ENCODE measurements around the gene PPFIBP1. TPM values are rescaled to one million over a fixed set of nuclear protein-coding genes. Genes with fewer than 3 reads are reported as not detected.

PPFIBP1 gene
- total RNA-seq, 4 donors from 2014 or later, result 135 to 199 (median 167) TPM

DNA sequence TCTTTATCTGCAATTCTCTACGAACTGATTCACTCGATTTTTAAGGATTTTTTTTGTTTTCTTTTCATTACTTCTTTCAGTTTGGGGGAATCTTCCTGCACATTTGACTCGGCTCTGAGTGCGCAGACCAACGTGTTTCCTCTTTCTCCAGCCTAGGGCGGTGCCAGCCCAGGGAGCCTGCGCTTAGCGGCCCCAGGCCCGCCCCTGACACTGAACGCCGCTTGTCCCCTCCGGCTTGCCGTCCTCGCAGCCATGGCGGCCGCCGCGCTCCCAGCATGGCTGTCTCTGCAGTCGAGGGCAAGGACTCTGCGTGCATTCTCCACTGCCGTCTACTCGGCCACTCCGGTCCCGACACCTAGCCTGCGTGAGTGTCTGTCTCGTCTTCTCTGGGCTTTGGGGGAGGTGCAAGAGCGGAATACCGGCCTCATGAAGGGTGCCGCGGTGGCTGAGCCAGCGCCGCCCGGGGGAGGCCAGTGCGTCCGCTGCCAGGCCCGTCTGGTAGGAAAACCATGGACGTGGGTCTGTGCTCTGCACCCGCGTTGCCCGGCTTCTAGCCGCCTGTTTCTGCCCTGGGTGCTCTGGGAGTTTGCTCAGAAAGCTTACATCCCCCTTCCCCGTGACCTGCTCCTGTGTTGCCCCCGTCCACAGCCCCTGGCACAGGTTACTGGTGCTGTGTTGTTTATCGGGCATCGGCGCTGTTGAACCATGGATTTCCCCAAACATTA is 186.7 kb downstream of the PPFIBP1 start, which contains the start of gene MRPS35:
Gene MRPS35 (plus strand): TSS at position 241 of the 725 bp plus-strand sequence. CDS start 12 bp downstream, at position 253.
- no peaks in the 10 kb centered on the region for H3K27me3 ChIP-seq
- DNase-seq, result peak; percentile 89 to 92
- peak in 1 of 2 donors; percentile 84 for TF ChIP-seq POLR2A (IDR thresholded peaks at IDR 0.05)
- TF ChIP-seq, protein P1, sequence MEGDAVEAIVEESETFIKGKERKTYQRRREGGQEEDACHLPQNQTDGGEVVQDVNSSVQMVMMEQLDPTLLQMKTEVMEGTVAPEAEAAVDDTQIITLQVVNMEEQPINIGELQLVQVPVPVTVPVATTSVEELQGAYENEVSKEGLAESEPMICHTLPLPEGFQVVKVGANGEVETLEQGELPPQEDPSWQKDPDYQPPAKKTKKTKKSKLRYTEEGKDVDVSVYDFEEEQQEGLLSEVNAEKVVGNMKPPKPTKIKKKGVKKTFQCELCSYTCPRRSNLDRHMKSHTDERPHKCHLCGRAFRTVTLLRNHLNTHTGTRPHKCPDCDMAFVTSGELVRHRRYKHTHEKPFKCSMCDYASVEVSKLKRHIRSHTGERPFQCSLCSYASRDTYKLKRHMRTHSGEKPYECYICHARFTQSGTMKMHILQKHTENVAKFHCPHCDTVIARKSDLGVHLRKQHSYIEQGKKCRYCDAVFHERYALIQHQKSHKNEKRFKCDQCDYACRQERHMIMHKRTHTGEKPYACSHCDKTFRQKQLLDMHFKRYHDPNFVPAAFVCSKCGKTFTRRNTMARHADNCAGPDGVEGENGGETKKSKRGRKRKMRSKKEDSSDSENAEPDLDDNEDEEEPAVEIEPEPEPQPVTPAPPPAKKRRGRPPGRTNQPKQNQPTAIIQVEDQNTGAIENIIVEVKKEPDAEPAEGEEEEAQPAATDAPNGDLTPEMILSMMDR (IDR thresholded peaks at IDR 0.05), result no peak
- intact Hi-C loops (cut with DNase I), result no loop called here
- WGBS, 2 donors, result 0% methylated on average over 19 to 33 of the region's 46 CpGs
- peak within 1 kb of the TSS; percentile 27 to 80 (median 69) for H3K27ac ChIP-seq
- H3K4me3 ChIP-seq (replicated peaks in 1 of 3), result peak within 1 kb of the TSS; percentile 81 to 98 (median 86)
- H3K9me3 ChIP-seq, result no peaks in the 10 kb centered on the region
- H3K36me3 ChIP-seq, result no peaks in the 10 kb centered on the region
- H3K4me1 ChIP-seq, result peaks cover 10 to 11% of the 10 kb centered on the region in 2 donors

GRCh38 chr12:27711317-27711682 is 187.3 kb downstream of the PPFIBP1 start:
- 0 to 2% methylated on average over 11 of the region's 11 CpGs for WGBS, 2 donors
- TF ChIP-seq, protein P1 (IDR thresholded peaks at IDR 0.05), result no peak
- TF ChIP-seq POLR2A (IDR thresholded peaks at IDR 0.05), result no peak
- DNase-seq, result no peak
- H3K9me3 ChIP-seq, result no peaks in the 10 kb centered on the region
- peaks cover 10 to 11% of the 10 kb centered on the region in 2 donors for H3K4me1 ChIP-seq
- peak overlapping the region; percentile 81 to 98 (median 86) for H3K4me3 ChIP-seq (replicated peaks in 1 of 3)
- peaks cover 0 to 4% of the 10 kb centered on the region in 2 donors for H3K36me3 ChIP-seq
- no peaks in the 10 kb centered on the region for H3K27me3 ChIP-seq
- intact Hi-C loops (cut with DNase I), result no loop called here
- H3K27ac ChIP-seq, result peak overlapping the region in 1 of 3 donors; percentile 80

GRCh38 chr12:27711967-27712366 is 188.0 kb downstream of the PPFIBP1 start:
- TF ChIP-seq, protein P1 (IDR thresholded peaks at IDR 0.05), result no peak
- Histone ChIP-seq H3K27ac (no peak overlapping the region), H3K36me3 (peaks cover 0 to 11% of the 10 kb centered on the region in 2 donors), H3K4me1 (peaks cover 10 to 11% of the 10 kb centered on the region in 2 donors), H3K27me3 (no peaks in the 10 kb centered on the region), H3K9me3 (no peaks in the 10 kb centered on the region), H3K4me3 (replicated peaks in 1 of 3) (no peak overlapping the region)
- intact Hi-C loops (cut with DNase I), result no loop called here
- WGBS, 2 donors, result 84% methylated on average over 2 of the region's 2 CpGs
- DNase-seq, result no peak

DNA sequence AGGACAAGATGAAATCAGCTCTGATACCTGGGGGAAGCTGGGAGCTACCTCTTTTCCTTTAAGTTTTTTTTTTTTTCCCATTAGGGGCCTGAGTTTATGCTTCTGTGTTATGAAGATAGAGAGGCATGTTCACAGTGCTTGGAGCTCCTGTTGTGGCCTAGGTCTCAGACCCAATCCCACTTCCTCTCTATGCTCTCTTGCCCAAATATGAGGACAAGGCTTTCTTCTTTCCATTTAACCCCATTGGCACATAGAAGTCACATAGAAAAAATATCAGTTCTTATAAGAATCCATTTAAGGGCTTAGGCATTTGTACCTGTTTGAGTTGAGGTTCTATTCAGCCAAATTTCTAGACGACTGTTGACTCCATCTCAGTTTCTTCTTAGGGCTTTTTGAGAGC is 199.2 kb downstream of the PPFIBP1 start:
- peaks cover under 1 to 31% of the 10 kb centered on the region in 2 donors for H3K36me3 ChIP-seq
- no peak for DNase-seq
- TF ChIP-seq POLR2A (IDR thresholded peaks at IDR 0.05), result no peak
- TF ChIP-seq, protein P1 (IDR thresholded peaks at IDR 0.05), result no peak
- intact Hi-C loops (cut with DNase I), result no loop called here
- H3K4me3 ChIP-seq (replicated peaks in 1 of 3), result no peak overlapping the region
- WGBS, 2 donors, result 86 to 88% methylated on average over 1 of the region's 1 CpG
- H3K4me1 ChIP-seq, result no peaks in the 10 kb centered on the region
- H3K9me3 ChIP-seq, result no peaks in the 10 kb centered on the region
- H3K27me3 ChIP-seq, result no peaks in the 10 kb centered on the region
- H3K27ac ChIP-seq, result no peak overlapping the region

- H3K36me3 ChIP-seq, result peaks cover 0 to 2% of the 10 kb centered on the region in 2 donors
- H3K27me3 ChIP-seq, result no peaks in the 10 kb centered on the region
- H3K9me3 ChIP-seq, result no peaks in the 10 kb centered on the region
- H3K27ac ChIP-seq, result no peak overlapping the region
- intact Hi-C loops (cut with DNase I), result loop anchor here (10.0 kb wide), 1 partner anchor 85 kb away; no protein-coding TSS in a partner anchor
- DNase-seq, result no peak
- no peak for TF ChIP-seq POLR2A (IDR thresholded peaks at IDR 0.05)
- TF ChIP-seq, protein P1 (IDR thresholded peaks at IDR 0.05), result no peak
- no peaks in the 10 kb centered on the region for H3K4me1 ChIP-seq
- WGBS, 2 donors, result 91 to 94% methylated on average over 4 of the region's 4 CpGs
- H3K4me3 ChIP-seq (replicated peaks in 1 of 3), result no peak overlapping the region
These were observed 206.1 kb downstream of the PPFIBP1 start for GRCh38 chr12:27730097-27730588.
